Measurements from ENCODE around the gene CFAP107.
"Not testable (repeated sequence)": the region's sequence is repeated elsewhere in the genome, so short reads cannot be mapped to it uniquely, and the experiment has no call there.

CFAP107 gene

DNA sequence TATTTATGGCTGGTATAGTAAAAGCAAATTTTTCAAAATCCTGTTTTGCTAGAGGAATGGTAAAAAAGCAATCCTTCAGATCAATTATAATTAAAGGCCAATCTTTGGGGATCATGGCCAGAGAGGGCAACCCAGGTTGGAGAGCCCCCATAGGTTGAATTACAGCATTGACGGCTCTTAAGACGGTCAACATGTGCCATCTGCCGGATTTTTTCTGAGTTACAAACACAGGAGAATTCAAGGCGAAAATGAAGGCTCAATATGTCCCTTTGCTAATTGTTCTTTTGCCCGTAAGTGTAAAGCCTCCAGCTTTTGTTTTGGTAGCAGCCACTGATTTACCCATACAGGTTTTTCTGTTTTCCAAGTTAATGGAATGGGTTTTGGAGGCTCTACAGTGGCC is 35.5 kb downstream of the CFAP107 start:
- DNase-seq = not testable (repeated sequence)

DNA sequence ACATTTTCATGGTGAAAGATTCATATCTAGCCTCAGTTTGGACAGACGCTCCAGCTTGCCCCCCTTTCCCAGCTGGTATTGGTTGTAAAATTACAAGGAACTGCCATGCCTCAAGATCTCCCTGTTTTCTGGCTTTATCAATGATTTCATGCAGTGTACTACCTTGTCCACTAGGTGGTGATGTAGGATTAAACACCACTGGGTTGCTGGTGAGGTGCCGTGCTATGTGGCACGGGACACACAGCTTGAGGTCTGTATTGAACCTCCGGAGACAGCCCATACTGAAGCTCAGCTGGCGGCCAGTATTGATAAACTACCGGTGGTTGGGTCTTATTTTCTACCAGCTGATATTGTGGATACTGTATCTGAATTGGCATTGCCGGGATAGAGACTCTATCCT is 37.8 kb downstream of the CFAP107 start:
- DNase-seq = not testable (repeated sequence)

DNA sequence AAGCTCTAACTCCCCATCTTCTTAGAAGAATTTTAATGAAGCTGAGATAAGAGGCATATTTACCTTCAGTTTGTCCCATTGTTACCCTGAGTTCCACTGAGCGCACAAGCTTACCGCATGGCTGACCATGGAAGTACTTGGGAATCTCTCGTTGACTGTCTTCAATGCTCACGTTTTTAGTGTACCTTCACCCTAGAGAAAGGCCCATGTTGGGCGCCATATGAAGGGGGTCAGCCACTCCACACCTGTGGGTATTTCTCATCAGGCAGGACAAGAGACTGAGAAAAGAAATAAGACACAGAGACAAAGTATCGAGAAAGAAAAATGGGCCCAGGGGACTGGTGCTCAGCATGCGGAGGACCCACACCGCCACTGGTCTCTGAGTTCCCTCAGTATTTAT is 38.7 kb downstream of the CFAP107 start:
- not testable (repeated sequence) for DNase-seq

DNA sequence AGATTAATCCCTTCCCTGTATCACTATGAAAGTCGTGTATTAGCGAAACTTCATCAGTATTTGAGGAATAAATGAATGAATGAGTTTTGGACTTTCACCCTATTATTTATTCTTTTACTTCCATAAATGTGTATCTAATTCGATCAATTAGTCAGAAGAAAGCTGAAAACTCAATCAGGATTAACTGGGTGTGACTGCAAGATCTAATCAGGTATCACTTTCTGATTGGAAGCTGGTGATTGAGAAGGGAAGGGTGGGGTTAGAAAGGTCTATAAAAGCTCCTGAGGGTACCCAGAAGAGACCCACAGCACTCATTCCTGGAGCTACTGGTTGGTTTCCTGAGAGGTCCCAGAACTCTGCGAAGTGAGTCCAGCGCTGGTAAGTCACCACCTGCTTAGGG is 45.1 kb downstream of the CFAP107 start, which contains the start of gene PRAMEF1:
Gene PRAMEF1 (plus strand): TSS at position 301 of the 400 bp plus-strand sequence. CDS start 1,831 bp downstream, outside the sequence.
- not testable (repeated sequence) for DNase-seq

DNA sequence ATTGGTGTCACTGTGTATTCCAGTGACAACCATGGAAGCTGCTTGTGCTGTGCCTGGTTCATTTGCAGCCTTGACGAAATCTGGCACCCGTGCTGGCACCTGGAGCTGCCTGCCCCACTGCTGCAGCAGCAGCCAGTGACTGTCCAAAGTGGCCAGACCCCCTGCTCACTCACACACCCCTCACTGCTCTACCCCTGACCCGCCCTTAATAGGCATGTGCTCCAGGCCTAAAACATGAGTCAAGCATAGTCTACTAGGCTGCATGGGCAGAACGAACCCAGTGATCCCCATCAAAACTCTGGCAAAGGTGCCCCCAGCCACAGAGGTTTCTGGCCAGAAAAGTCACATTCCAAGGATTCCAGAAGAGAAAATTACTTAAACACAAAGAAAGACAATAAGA is 52.9 kb downstream of the CFAP107 start:
- DNase-seq = no peak

DNA sequence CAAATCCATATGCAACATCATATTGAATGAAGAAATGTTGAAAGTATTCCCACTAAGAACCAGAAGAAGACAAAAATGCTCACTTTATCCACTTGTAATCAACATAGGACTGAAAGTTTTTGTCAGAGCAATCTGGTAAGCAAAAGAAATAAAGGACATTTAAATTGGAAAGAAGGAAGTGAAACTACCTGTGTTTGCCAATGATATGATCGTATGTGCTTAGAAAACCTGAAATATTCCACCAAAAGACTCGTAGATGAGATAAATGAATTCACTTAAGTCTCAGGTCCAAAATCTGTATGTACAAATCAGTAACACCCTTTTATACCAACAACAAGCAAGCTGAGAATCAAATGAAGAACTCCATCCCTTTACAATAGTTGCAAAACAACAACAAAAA is 53.7 kb downstream of the CFAP107 start:
- no peak for DNase-seq

DNA sequence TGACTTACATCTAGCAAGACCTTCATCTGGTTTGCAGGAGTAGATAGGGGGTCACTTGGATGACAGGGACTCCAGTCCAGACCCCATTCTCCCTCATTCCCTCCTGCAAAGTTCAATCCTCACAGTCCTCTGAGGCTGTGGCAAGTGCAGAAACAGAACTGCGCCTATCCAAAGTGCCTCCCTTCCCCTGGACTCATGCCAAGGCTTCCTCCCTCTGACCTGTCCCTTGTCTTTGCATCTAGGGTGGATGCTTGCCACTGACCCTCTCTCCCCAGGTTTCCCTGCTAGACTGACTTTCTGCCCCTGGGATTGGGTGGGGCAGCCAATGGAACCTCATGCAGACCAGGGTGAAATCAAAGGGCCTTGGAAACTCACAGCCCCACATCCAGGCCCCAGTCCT is 63.9 kb downstream of the CFAP107 start:
- DNase-seq = no peak

DNA sequence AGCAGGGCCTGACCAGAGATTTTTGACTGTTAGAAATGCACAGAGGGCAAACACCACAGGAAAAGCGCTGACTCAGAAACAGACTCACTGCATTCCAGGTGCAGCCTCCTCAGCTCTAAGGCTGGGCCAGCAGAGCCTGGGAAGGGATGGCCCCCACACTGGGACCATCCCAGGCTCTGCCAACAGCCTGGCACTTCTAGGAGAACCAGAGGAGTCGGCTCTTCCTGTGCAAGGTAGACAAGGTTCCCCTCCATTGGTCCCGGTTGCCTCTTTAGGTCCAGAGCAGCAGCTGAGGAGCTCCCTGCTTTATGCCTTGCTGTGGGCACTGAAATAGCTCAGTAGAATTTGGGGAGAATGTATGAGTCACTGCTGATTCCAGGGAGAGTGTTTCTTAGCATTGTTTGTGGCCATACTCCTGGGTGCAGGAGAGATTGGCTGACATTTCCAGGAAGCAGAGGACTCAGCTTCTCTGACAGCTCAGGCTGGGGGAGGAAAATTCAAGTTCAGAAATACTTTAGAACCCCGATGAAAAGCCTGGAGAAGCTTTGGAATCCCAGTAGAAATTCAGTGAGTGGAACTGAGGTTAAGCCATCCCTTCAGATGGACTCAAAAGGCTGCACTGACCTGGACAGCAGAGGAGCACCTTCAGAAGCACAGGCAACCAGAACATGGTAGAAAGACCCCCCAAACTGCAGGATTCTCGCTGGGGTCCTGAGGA is 64.8 kb downstream of the CFAP107 start:
- DNase-seq = no peak

DNA sequence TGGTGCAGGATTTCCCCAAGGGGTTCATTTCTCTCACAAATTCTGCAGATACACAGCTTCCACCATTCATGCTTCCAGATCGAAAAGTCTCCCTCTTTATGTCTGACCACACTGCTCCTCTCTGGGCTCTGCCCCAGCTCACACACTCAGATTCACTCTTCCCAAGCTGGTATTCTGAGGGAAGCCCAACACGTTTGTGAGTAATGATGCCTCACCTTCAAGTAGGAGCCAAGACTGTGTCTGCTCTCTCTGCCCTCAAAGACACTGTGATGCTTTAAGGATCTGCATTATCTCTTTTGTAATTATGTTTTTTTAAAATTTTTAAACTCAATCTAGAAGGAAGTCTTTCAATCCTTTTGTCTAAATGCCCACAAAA is 65.4 kb downstream of the CFAP107 start:
- no peak for DNase-seq
